Lung (tissue), 12 donors: ENCODE measurements around the gene ACACB. TPM values are rescaled to one million over a fixed set of nuclear protein-coding genes. Genes with fewer than 3 reads are reported as not detected.

Source experiments
- ATAC-seq: fragments of 200-7000 bp; cut with Tn5 transposase; one replicate; pipeline ENCODE4 v1.9.1; 2020; ENCODE audit warnings: moderate number of reproducible peaks; ENCODE audit not compliant: insufficient read depth, low FRiP score
- DNase-seq, 3 donors: peaks; one replicate each; pipeline ENCODE4 v3.0.0-alpha.2; 2013 to 2017
- H3K27ac ChIP-seq, 2 donors: one replicate each; pipeline ENCODE4 v1.5.1; 2013; ENCODE audit warnings: mild to moderate bottlenecking in 2 of 2, moderate library complexity in 2 of 2, control low read depth in 1 of 2, inconsistent platforms in 1 of 2, low read depth in 1 of 2, low read length in 1 of 2
- H3K27me3 ChIP-seq, 3 donors: one replicate each; pipeline ENCODE4 v1.5.1; 2013; ENCODE audit warnings: low read length in 2 of 3; ENCODE audit not compliant: control insufficient read depth in 3 of 3, insufficient read depth in 3 of 3
- H3K36me3 ChIP-seq, 4 donors: one replicate each; pipeline ENCODE4 v1.5.1; 2013; ENCODE audit warnings: low read length in 4 of 4, mild to moderate bottlenecking in 1 of 4, moderate library complexity in 1 of 4; ENCODE audit not compliant: control insufficient read depth in 4 of 4, insufficient read depth in 4 of 4
- H3K4me1 ChIP-seq, 5 donors: one replicate each; pipeline ENCODE4 v1.5.1; 2013; ENCODE audit warnings: low read length in 5 of 5, mild to moderate bottlenecking in 2 of 5, moderate library complexity in 1 of 5; ENCODE audit not compliant: control insufficient read depth in 5 of 5, insufficient read depth in 5 of 5
- H3K4me3 ChIP-seq: one replicate; pipeline ENCODE4 v1.5.1; 2013; ENCODE audit warnings: mild to moderate bottlenecking, control low read depth, moderate library complexity
- H3K9ac ChIP-seq, 2 donors: one replicate each; pipeline ENCODE4 v1.5.1; 2013; ENCODE audit warnings: low read length in 2 of 2, control low read depth in 1 of 2; ENCODE audit not compliant: insufficient read depth in 1 of 2
- H3K9me3 ChIP-seq, 4 donors: one replicate each; pipeline ENCODE4 v1.5.1; 2013; ENCODE audit warnings: low read length in 3 of 4, mild to moderate bottlenecking in 1 of 4, moderate library complexity in 1 of 4; ENCODE audit not compliant: control insufficient read depth in 4 of 4, insufficient read depth in 3 of 4
- CTCF ChIP-seq: IDR thresholded peaks from 2 replicates; pipeline ENCODE4 v1.5.1; 2012; ENCODE audit warnings: mild to moderate bottlenecking; ENCODE audit errors: control extremely low read depth, extremely low read depth
- WGBS, 2 donors: extraction: QIAGEN DNeasy Blood & Tissue Kit; methylation state at CpG; one replicate each; pipeline ENCODE4 v1.1.7; 2013; 5-methylcytosine and 5-hydroxymethylcytosine counted together
- polyA plus RNA-seq, 2 donors: library from polyadenylated mRNA; stranded (reverse); fragments of 200-250 nt; gene quantifications; one replicate each; pipeline ENCODE4 v1.2.1, GENCODE V29; 2013
- total RNA-seq, 2 donors: library from RNA; depleted of rRNA in 1 of 2; stranded (reverse); fragments of >200 nt in 1 of 2; gene quantifications; one replicate each; pipeline ENCODE4 v1.2.1, GENCODE V29; 2014 to 2021
- donor health status: control.
- donor health status: control.
- donor health status: Bipolar disorder and iron deficiency.
- donor health status: healthy.
- donor health status: DM: yes; HTN: yes; CAD: no.

Gene ACACB
- total and polyA plus RNA-seq, 4 donors: 2.9 to 24.5 (median 18.2) TPM

GRCh38 chr12:109093022-109093918, 23.1 kb upstream of the ACACB start, which contains the start of gene ALKBH2:
ALKBH2 (minus strand) TSS chr12:109093472; CDS start chr12:109092786, 686 bp downstream.
- TF ChIP-seq CTCF: peak; percentile 96
- Histone ChIP-seq H3K4me1 (peaks cover 0 to 18% (median 4%) of the 10 kb centered on the region in 5 donors), H3K36me3 (peaks cover 2 to 14% (median 8%) of the 10 kb centered on the region in 4 donors), H3K4me3 (peak within 1 kb of the TSS; percentile 62), H3K9ac (peak within 1 kb of the TSS; percentile 81 to 98), H3K27ac (peak within 1 kb of the TSS; percentile 34 to 50), H3K9me3 (no peaks in the 10 kb centered on the region), H3K27me3 (no peaks in the 10 kb centered on the region)
- ATAC-seq: peak; percentile 77
- peak; percentile 94 to 96 (median 96) for DNase-seq
- WGBS, 2 donors: 4 to 5% methylated on average over 45 of the region's 45 CpGs

- Histone ChIP-seq H3K9me3 (no peaks in the 10 kb centered on the region), H3K36me3 (peaks cover 2 to 17% (median 9%) of the 10 kb centered on the region in 4 donors), H3K4me1 (peaks cover 0 to 26% (median 7%) of the 10 kb centered on the region in 5 donors), H3K9ac (no peak overlapping the region), H3K4me3 (no peak overlapping the region), H3K27me3 (no peaks in the 10 kb centered on the region), H3K27ac (no peak overlapping the region)
- ATAC-seq: no peak
- no peak for DNase-seq
- no peak for TF ChIP-seq CTCF
- WGBS, 2 donors: 35 to 44% methylated on average over 11 of the region's 11 CpGs
These were observed 19.3 kb upstream of the ACACB start for GRCh38 chr12:109097140-109097434.

GRCh38 chr12:109097435-109098182, 18.8 kb upstream of the ACACB start, which contains the start of gene UNG:
UNG (plus strand) TSS chr12:109097597; CDS start chr12:109097680, 83 bp downstream.
- DNase-seq: peak; percentile 98 to 99 (median 98)
- peak within 1 kb of the TSS; percentile 66 for H3K4me3 ChIP-seq
- H3K36me3 ChIP-seq: peaks cover 2 to 23% (median 11%) of the 10 kb centered on the region in 4 donors
- ATAC-seq: peak; percentile 95
- H3K27ac ChIP-seq: peak within 1 kb of the TSS; percentile 71 to 87
- TF ChIP-seq CTCF: no peak
- H3K27me3 ChIP-seq: no peaks in the 10 kb centered on the region
- peaks cover 0 to 21% (median 7%) of the 10 kb centered on the region in 5 donors for H3K4me1 ChIP-seq
- H3K9me3 ChIP-seq: no peaks in the 10 kb centered on the region
- WGBS, 2 donors: 1% methylated on average over 58 to 71 of the region's 71 CpGs
- H3K9ac ChIP-seq: peak within 1 kb of the TSS; percentile 80 to 84
